HepG2 (cell line): ENCODE measurements around the gene CALML5. TPM values are rescaled to one million over a fixed set of nuclear protein-coding genes. Genes with fewer than 3 reads are reported as not detected.
A peak's percentile ranks its signal among the peaks of the same experiment; 100 is the strongest.

ENCODE experiments used
- AGO1 ChIP-seq: fragments of 200-400 bp; formaldehyde crosslinking; IDR thresholded peaks from 2 replicates; pipeline ENCODE4 v1.6.1; 2017; ENCODE audit warnings: mild to moderate bottlenecking, low read depth, low read length, moderate library complexity; ENCODE audit not compliant: poor library complexity, severe bottlenecking
- CHD4 ChIP-seq: fragments of 200-600 bp; sonication (generic); IDR thresholded peaks from 2 replicates; pipeline ENCODE4 v1.7.0; 2017; ENCODE audit warnings: mild to moderate bottlenecking, low read length, borderline replicate concordance
- IRX3 ChIP-seq: sonication (generic); formaldehyde crosslinking; IDR thresholded peaks from 2 replicates; pipeline ENCODE4 v1.8.1; 2023; ENCODE audit warnings: mild to moderate bottlenecking, low read depth, missing genetic modification reagents, borderline replicate concordance
- NR3C1 ChIP-seq: sonication (generic); formaldehyde crosslinking; IDR thresholded peaks from 2 replicates; pipeline ENCODE4 v1.4.0; 2020; ENCODE audit warnings: missing genetic modification reagents
- PAF1 ChIP-seq: IDR thresholded peaks from 2 replicates; pipeline ENCODE4 v1.6.1; 2016; ENCODE audit warnings: missing genetic modification reagents, missing compliant biosample characterization
- PHF5A ChIP-seq: IDR thresholded peaks from one replicate; pipeline ENCODE4 v1.6.1; 2018; ENCODE audit warnings: low read depth, missing genetic modification reagents; ENCODE audit not compliant: unreplicated experiment
- SUZ12 ChIP-seq: fragments of 150-350 bp; IDR thresholded peaks from 2 replicates; pipeline ENCODE4 v1.6.1; 2014; ENCODE audit warnings: low read depth, low read length
- TCF7 ChIP-seq: sonication (generic); IDR thresholded peaks from 2 replicates; pipeline ENCODE4 v1.6.1; 2016; ENCODE audit warnings: antibody characterized with exemption, low read depth
- TEAD3 ChIP-seq: optimal IDR thresholded peaks from 2 replicates; pipeline ENCODE3; 2016; ENCODE audit warnings: borderline replicate concordance
- ZFY ChIP-seq: sonication (generic); formaldehyde crosslinking; IDR thresholded peaks from 2 replicates; pipeline ENCODE4 v1.4.0; 2020; ENCODE audit warnings: missing genetic modification reagents
- ZKSCAN1 ChIP-seq: fragments of 150-350 bp; IDR thresholded peaks from 2 replicates; pipeline ENCODE4 v1.6.1; 2014; ENCODE audit warnings: low read length
- ZNF460 ChIP-seq: sonication (generic); formaldehyde crosslinking; IDR thresholded peaks from 2 replicates; pipeline ENCODE4 v1.5.1; 2020; ENCODE audit warnings: missing genetic modification reagents, mild to moderate bottlenecking, borderline replicate concordance
- ZNF468 ChIP-seq: sonication (generic); formaldehyde crosslinking; IDR thresholded peaks from 2 replicates; pipeline ENCODE4 v1.8.0; 2022; ENCODE audit warnings: mild to moderate bottlenecking, moderate library complexity, missing genetic modification reagents
- ZNF549 ChIP-seq: sonication (generic); formaldehyde crosslinking; IDR thresholded peaks from 2 replicates; pipeline ENCODE4 v1.5.0; 2020; ENCODE audit warnings: missing genetic modification reagents
- ZNF792 ChIP-seq: IDR thresholded peaks from 2 replicates; pipeline ENCODE4 v1.6.1; 2016
- polyA plus RNA-seq, 8 experiments: library from polyadenylated mRNA; depleted of rRNA in 3 of 8; stranded (reverse) in 7 of 8; unstranded in 1 of 8; fragments of >200 nt; fragmentation: Illumina TruSeq in 4 of 8; extraction: Trizol in 4 of 8; gene quantifications; 2 replicates each; pipeline versions ENCODE4 v1.2.1 to v1.2.3, GENCODE V29; 2011 to 2016; ENCODE audit warnings: low read depth in 4 of 8, missing spikeins in 1 of 8, mixed read lengths in 1 of 8; ENCODE audit not compliant: insufficient read depth in 1 of 8
- total RNA-seq, 5 experiments: library from RNA; depleted of rRNA; stranded (reverse); fragments of >200 nt; fragmentation: Illumina TruSeq; extraction: Trizol; gene quantifications; 2 replicates each; pipeline ENCODE4 v1.2.3, GENCODE V29; 2016; ENCODE audit warnings: low read depth in 1 of 5
- TF ChIP-seq, protein P1 (sequence below): sonication (generic); formaldehyde crosslinking; IDR thresholded peaks from 2 replicates; pipeline ENCODE4 v1.4.0; 2020; ENCODE audit warnings: missing genetic modification reagents, borderline replicate concordance
- TF ChIP-seq, protein P2 (sequence below): sonication (generic); formaldehyde crosslinking; IDR thresholded peaks from 2 replicates; pipeline ENCODE4 v1.4.0; 2020; ENCODE audit warnings: missing genetic modification reagents, borderline replicate concordance
- TF ChIP-seq, protein P3 (sequence below): sonication (generic); formaldehyde crosslinking; IDR thresholded peaks from 2 replicates; pipeline ENCODE4 v1.9.0; 2021; ENCODE audit warnings: missing genetic modification reagents, borderline replicate concordance
- TF ChIP-seq, protein P4 (sequence below): sonication (generic); formaldehyde crosslinking; IDR thresholded peaks from 2 replicates; pipeline ENCODE4 v1.5.0; 2020; ENCODE audit warnings: missing genetic modification reagents
- TF ChIP-seq, protein P5 (sequence below): sonication (generic); formaldehyde crosslinking; IDR thresholded peaks from 2 replicates; pipeline ENCODE4 v1.4.0; 2020; ENCODE audit warnings: low read depth, mild to moderate bottlenecking, missing genetic modification reagents
- TF ChIP-seq, protein P6 (sequence below): sonication (generic); formaldehyde crosslinking; IDR thresholded peaks from 2 replicates; pipeline ENCODE4 v1.8.0; 2022; ENCODE audit warnings: mild to moderate bottlenecking, missing genetic modification reagents, borderline replicate concordance

Gene CALML5
- total and polyA plus RNA-seq, 2 of the 13 experiments (the other 11 are each of a cell fraction or from before 2014, with no cell fraction given), result not detected

DNA sequence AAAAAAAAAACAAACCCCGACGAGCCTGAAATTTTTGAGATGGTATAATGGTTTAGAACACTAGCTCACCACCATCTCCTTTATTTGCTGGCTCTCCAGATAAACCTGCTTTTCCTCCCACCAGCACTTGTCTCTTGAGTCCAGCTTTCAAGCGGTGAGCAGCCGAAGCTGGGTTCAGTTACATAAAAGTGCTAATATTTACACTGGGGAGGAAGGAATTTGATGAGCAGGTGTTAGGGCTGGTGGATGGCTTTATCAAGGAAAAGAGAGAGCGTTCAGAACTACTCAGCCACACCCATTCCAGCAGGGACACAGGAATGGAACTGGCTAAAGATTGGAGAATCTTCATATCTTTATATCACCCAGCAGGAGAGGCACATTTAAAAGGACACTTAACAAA lies 18.8 kb upstream of the CALML5 start (continued):
- TF ChIP-seq, protein P1, sequence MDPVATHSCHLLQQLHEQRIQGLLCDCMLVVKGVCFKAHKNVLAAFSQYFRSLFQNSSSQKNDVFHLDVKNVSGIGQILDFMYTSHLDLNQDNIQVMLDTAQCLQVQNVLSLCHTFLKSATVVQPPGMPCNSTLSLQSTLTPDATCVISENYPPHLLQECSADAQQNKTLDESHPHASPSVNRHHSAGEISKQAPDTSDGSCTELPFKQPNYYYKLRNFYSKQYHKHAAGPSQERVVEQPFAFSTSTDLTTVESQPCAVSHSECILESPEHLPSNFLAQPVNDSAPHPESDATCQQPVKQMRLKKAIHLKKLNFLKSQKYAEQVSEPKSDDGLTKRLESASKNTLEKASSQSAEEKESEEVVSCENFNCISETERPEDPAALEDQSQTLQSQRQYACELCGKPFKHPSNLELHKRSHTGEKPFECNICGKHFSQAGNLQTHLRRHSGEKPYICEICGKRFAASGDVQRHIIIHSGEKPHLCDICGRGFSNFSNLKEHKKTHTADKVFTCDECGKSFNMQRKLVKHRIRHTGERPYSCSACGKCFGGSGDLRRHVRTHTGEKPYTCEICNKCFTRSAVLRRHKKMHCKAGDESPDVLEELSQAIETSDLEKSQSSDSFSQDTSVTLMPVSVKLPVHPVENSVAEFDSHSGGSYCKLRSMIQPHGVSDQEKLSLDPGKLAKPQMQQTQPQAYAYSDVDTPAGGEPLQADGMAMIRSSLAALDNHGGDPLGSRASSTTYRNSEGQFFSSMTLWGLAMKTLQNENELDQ, result no peak
- TF ChIP-seq ZNF468 (CRISPR knock-in tag) (no peak), ZNF792 (CRISPR knock-in tag) (no peak), TCF7 (0 out of 2 replicates have a peak, but pooled peaks have one; percentile 40), AGO1 (no peak), ZFY (CRISPR knock-in tag) (no peak), PHF5A (CRISPR knock-in tag) (no peak), TEAD3 (CRISPR knock-in tag) (peak; percentile 88), PAF1 (no peak), SUZ12 (no peak), ZKSCAN1 (no peak), ZNF549 (CRISPR knock-in tag) (no peak), NR3C1 (CRISPR knock-in tag) (no peak), CHD4 (peak; percentile 23; the same call in 1 of the 2 replicates), ZNF460 (CRISPR knock-in tag) (no peak), IRX3 (CRISPR knock-in tag) (no peak)
- TF ChIP-seq, protein P2, sequence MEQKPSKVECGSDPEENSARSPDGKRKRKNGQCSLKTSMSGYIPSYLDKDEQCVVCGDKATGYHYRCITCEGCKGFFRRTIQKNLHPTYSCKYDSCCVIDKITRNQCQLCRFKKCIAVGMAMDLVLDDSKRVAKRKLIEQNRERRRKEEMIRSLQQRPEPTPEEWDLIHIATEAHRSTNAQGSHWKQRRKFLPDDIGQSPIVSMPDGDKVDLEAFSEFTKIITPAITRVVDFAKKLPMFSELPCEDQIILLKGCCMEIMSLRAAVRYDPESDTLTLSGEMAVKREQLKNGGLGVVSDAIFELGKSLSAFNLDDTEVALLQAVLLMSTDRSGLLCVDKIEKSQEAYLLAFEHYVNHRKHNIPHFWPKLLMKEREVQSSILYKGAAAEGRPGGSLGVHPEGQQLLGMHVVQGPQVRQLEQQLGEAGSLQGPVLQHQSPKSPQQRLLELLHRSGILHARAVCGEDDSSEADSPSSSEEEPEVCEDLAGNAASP (CRISPR knock-in tag), result peak; percentile 49; the same call in 1 of the 2 replicates
- TF ChIP-seq, protein P3, sequence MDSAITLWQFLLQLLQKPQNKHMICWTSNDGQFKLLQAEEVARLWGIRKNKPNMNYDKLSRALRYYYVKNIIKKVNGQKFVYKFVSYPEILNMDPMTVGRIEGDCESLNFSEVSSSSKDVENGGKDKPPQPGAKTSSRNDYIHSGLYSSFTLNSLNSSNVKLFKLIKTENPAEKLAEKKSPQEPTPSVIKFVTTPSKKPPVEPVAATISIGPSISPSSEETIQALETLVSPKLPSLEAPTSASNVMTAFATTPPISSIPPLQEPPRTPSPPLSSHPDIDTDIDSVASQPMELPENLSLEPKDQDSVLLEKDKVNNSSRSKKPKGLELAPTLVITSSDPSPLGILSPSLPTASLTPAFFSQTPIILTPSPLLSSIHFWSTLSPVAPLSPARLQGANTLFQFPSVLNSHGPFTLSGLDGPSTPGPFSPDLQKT (CRISPR knock-in tag), result no peak
- TF ChIP-seq, protein P4, sequence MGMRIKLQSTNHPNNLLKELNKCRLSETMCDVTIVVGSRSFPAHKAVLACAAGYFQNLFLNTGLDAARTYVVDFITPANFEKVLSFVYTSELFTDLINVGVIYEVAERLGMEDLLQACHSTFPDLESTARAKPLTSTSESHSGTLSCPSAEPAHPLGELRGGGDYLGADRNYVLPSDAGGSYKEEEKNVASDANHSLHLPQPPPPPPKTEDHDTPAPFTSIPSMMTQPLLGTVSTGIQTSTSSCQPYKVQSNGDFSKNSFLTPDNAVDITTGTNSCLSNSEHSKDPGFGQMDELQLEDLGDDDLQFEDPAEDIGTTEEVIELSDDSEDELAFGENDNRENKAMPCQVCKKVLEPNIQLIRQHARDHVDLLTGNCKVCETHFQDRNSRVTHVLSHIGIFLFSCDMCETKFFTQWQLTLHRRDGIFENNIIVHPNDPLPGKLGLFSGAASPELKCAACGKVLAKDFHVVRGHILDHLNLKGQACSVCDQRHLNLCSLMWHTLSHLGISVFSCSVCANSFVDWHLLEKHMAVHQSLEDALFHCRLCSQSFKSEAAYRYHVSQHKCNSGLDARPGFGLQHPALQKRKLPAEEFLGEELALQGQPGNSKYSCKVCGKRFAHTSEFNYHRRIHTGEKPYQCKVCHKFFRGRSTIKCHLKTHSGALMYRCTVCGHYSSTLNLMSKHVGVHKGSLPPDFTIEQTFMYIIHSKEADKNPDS (CRISPR knock-in tag), result no peak
- TF ChIP-seq, protein P5, sequence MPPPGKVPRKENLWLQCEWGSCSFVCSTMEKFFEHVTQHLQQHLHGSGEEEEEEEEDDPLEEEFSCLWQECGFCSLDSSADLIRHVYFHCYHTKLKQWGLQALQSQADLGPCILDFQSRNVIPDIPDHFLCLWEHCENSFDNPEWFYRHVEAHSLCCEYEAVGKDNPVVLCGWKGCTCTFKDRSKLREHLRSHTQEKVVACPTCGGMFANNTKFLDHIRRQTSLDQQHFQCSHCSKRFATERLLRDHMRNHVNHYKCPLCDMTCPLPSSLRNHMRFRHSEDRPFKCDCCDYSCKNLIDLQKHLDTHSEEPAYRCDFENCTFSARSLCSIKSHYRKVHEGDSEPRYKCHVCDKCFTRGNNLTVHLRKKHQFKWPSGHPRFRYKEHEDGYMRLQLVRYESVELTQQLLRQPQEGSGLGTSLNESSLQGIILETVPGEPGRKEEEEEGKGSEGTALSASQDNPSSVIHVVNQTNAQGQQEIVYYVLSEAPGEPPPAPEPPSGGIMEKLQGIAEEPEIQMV (CRISPR knock-in tag), result no peak
- TF ChIP-seq, protein P6, sequence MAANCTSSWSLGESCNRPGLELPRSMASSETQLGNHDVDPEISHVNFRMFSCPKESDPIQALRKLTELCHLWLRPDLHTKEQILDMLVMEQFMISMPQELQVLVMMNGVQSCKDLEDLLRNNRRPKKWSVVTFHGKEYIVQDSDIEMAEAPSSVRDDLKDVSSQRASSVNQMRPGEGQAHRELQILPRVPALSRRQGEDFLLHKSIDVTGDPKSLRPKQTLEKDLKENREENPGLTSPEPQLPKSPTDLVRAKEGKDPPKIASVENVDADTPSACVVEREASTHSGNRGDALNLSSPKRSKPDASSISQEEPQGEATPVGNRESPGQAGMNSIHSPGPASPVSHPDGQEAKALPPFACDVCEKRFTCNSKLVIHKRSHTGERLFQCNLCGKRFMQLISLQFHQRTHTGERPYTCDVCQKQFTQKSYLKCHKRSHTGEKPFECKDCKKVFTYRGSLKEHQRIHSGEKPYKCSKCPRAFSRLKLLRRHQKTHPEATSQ (CRISPR knock-in tag), result 0 out of 2 replicates have a peak, but pooled peaks have one; percentile 22
